Coronary artery (tissue), 2 donors: ENCODE results near the gene ELF2.

Experiments used
- DNase-seq: peaks from one replicate; pipeline ENCODE4 v3.0.0-alpha.2; 2017; ENCODE audit warnings: low spot score
- H3K27ac ChIP-seq, 2 donors: fragments of 200-600 bp; sonication (generic); one replicate each; pipeline ENCODE4 v1.5.1; 2016 to 2019
- H3K4me3 ChIP-seq: fragments of 200-600 bp; sonication (generic); 2 replicates; pipeline ENCODE4 v1.5.1; 2016; ENCODE audit warnings: mild to moderate bottlenecking, moderate library complexity
- TF ChIP-seq, protein P1 (sequence below): fragments of 200-600 bp; sonication (generic); IDR thresholded peaks from one replicate; pipeline ENCODE4 v1.5.1; 2019; ENCODE audit warnings: antibody characterized with exemption

Gene ELF2

DNA sequence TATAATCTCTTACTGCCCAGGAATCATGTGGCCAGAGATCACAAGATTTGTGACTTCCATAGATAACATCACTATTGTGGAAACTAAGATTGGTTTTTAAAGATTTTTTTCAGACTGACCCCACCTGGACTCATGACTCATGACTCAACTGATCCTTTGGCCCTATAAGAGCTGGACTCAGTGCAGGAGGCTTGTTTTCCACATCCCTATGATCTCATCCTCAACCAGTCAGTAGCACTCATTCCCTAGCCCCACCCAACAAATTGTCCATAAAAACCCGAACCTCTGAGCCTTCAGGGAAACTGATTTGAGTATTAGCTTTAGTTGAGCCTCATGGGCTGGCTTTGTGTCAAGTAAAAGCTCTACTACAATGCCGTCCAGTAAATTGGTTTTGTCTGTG, 169.4 kb downstream of the ELF2 start:
- no peak overlapping the region for H3K4me3 ChIP-seq
- H3K27ac ChIP-seq, result no peak overlapping the region
- TF ChIP-seq, protein P1, sequence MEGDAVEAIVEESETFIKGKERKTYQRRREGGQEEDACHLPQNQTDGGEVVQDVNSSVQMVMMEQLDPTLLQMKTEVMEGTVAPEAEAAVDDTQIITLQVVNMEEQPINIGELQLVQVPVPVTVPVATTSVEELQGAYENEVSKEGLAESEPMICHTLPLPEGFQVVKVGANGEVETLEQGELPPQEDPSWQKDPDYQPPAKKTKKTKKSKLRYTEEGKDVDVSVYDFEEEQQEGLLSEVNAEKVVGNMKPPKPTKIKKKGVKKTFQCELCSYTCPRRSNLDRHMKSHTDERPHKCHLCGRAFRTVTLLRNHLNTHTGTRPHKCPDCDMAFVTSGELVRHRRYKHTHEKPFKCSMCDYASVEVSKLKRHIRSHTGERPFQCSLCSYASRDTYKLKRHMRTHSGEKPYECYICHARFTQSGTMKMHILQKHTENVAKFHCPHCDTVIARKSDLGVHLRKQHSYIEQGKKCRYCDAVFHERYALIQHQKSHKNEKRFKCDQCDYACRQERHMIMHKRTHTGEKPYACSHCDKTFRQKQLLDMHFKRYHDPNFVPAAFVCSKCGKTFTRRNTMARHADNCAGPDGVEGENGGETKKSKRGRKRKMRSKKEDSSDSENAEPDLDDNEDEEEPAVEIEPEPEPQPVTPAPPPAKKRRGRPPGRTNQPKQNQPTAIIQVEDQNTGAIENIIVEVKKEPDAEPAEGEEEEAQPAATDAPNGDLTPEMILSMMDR, result no peak
- DNase-seq, result no peak
